SU-DHL-6 (cell line): ENCODE measurements around the gene NR0B2.
A peak's percentile ranks its signal among the peaks of the same experiment; 100 is the strongest.

Experiments
- H2AFZ ChIP-seq: fragments of 200-600 bp; sonication (generic); 2 replicates; pipeline ENCODE4 v1.6.1; 2014; ENCODE audit warnings: low read depth, mild to moderate bottlenecking, moderate library complexity, mixed read lengths, antibody characterized with exemption, low read length; ENCODE audit not compliant: severe bottlenecking
- H3F3A ChIP-seq: fragments of 200-600 bp; shearing (Covaris generic); 2 replicates; pipeline ENCODE4 v1.6.0; 2016; ENCODE audit warnings: antibody characterized with exemption, mild to moderate bottlenecking; ENCODE audit not compliant: insufficient read depth
- H3K27ac ChIP-seq: fragments of 200-600 bp; sonication (generic); 2 replicates; pipeline ENCODE4 v1.5.1; 2016; ENCODE audit warnings: low read depth, mild to moderate bottlenecking, low read length, moderate library complexity, mixed read lengths
- H3K27me3 ChIP-seq: fragments of 200-600 bp; sonication (generic), shearing (Covaris generic); 2 replicates; pipeline ENCODE4 v1.6.0; 2014; ENCODE audit warnings: mild to moderate bottlenecking, low read length
- H3K36me3 ChIP-seq: fragments of 200-600 bp; sonication (generic); 2 replicates; pipeline ENCODE4 v1.6.1; 2014; ENCODE audit warnings: mild to moderate bottlenecking, low read length, mixed read lengths
- H3K4me2 ChIP-seq: fragments of 300-600, 200-600 bp; shearing (Covaris generic), sonication (generic); 2 replicates; pipeline ENCODE4 v1.6.0; 2014; ENCODE audit warnings: low read length, low read depth, mild to moderate bottlenecking; ENCODE audit not compliant: poor library complexity, severe bottlenecking
- H3K4me3 ChIP-seq: fragments of 200-600 bp; sonication (generic); 2 replicates; pipeline ENCODE4 v1.5.1; 2014; ENCODE audit warnings: antibody characterized with exemption, low read length, mild to moderate bottlenecking, mixed read lengths; ENCODE audit not compliant: insufficient read depth, poor library complexity, severe bottlenecking
- H3K79me2 ChIP-seq: fragments of 200-600 bp; sonication (generic); 2 replicates; pipeline ENCODE4 v1.6.1; 2014; ENCODE audit warnings: mild to moderate bottlenecking, low read length, moderate library complexity; ENCODE audit not compliant: insufficient read depth
- H3K9ac ChIP-seq: fragments of 200-600 bp; sonication (generic); 2 replicates; pipeline ENCODE4 v1.7.0; 2014; ENCODE audit warnings: mild to moderate bottlenecking, low read length
- H3K9me2 ChIP-seq: fragments of 200-600 bp; sonication (generic); replicated peaks from 2 replicates; pipeline ENCODE4 v1.6.1; 2014; ENCODE audit warnings: low read length; ENCODE audit not compliant: insufficient read depth
- H3K9me3 ChIP-seq: fragments of 200-600 bp; sonication (generic); 2 replicates; pipeline ENCODE4 v1.6.1; 2014; ENCODE audit warnings: low read length, mixed read lengths; ENCODE audit not compliant: insufficient read depth
- H4K20me1 ChIP-seq: fragments of 200-600 bp; sonication (generic); 2 replicates; pipeline ENCODE4 v1.6.1; 2014; ENCODE audit warnings: low read depth, mild to moderate bottlenecking, antibody characterized with exemption, low read length, moderate library complexity, mixed read lengths
- EZH2phosphoT487 ChIP-seq: fragments of 200-600 bp; sonication (generic), shearing (Covaris generic); conservative IDR thresholded peaks from 2 replicates; pipeline ENCODE4 v1.6.1; 2018; ENCODE audit warnings: mild to moderate bottlenecking, antibody characterized with exemption, low read length, moderate library complexity, mixed read lengths
- TF ChIP-seq, protein P1 (sequence below): fragments of 200-600 bp; sonication (generic); IDR thresholded peaks from one replicate; pipeline ENCODE4 v1.5.1; 2017; ENCODE audit warnings: antibody characterized with exemption, mild to moderate bottlenecking, low read length, moderate library complexity; ENCODE audit not compliant: insufficient read depth, poor library complexity, severe bottlenecking

NR0B2 gene

DNA sequence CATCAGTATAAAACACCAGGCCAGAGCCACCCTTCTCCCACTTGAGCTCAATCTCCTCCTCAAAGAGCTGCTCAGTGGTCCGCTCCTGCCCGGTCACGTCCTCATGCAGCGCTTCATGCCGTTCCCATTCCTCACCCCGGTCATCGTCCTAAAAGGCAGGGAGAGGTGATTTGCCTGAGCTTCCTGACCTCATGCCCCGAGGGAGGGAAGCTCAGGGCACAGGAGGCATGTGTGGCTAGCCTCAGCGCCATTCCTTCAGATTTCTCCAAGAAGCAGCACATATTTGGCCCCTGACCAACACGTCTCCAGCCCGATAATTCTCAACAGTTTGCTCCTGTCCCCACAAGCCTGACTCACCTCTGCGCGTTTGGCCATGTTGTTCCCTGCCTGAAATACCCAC is 19.5 kb downstream of the NR0B2 start:
- no peaks in the 10 kb centered on the region for H4K20me1 ChIP-seq
- H3K9ac ChIP-seq: no peak overlapping the region
- H3K36me3 ChIP-seq: no peaks in the 10 kb centered on the region

DNA sequence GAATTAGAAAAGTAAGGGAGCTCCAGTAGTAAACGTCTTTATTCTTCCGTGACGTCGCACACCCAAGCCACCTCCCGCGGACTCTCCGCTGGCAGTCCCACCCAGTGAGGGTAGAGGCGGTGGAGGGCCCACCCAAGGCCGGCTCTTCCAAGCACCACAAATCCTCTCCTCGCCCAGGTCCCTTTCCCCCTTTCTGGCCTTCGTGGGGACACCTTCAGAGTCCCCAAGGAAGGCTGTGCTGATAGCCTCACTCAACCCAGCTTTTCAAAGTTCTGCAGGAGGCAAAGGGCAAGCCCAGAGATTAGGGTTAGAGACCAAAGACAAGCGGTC is 23.3 kb downstream of the NR0B2 start:
- peak overlapping the region; percentile 82 for H3K9ac ChIP-seq
- H3K27ac ChIP-seq: peak overlapping the region; percentile 73
- peak overlapping the region; percentile 83 for H3K4me3 ChIP-seq
- H3K36me3 ChIP-seq: no peaks in the 10 kb centered on the region
- peak overlapping the region; percentile 82 for H2AFZ ChIP-seq
- peak overlapping the region; percentile 91 for H3K4me2 ChIP-seq
- TF ChIP-seq, protein P1, sequence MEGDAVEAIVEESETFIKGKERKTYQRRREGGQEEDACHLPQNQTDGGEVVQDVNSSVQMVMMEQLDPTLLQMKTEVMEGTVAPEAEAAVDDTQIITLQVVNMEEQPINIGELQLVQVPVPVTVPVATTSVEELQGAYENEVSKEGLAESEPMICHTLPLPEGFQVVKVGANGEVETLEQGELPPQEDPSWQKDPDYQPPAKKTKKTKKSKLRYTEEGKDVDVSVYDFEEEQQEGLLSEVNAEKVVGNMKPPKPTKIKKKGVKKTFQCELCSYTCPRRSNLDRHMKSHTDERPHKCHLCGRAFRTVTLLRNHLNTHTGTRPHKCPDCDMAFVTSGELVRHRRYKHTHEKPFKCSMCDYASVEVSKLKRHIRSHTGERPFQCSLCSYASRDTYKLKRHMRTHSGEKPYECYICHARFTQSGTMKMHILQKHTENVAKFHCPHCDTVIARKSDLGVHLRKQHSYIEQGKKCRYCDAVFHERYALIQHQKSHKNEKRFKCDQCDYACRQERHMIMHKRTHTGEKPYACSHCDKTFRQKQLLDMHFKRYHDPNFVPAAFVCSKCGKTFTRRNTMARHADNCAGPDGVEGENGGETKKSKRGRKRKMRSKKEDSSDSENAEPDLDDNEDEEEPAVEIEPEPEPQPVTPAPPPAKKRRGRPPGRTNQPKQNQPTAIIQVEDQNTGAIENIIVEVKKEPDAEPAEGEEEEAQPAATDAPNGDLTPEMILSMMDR: no peak
- no peak for TF ChIP-seq EZH2phosphoT487
- H3K79me2 ChIP-seq: peaks cover 17% of the 10 kb centered on the region
- H4K20me1 ChIP-seq: no peaks in the 10 kb centered on the region
- H3K9me3 ChIP-seq: no peaks in the 10 kb centered on the region
- peaks cover 13% of the 10 kb centered on the region; the same call in 1 of the 2 replicates for H3F3A ChIP-seq
- no peaks in the 10 kb centered on the region for H3K27me3 ChIP-seq
- H3K9me2 ChIP-seq: no peaks in the 10 kb centered on the region

More for the DNA sequence above, 19.5 kb downstream of the NR0B2 start:
- Histone ChIP-seq H3K9me3 (no peaks in the 10 kb centered on the region), H3K79me2 (peaks cover 12% of the 10 kb centered on the region), H3K9me2 (no peaks in the 10 kb centered on the region), H3K27ac (no peak overlapping the region), H3K27me3 (no peaks in the 10 kb centered on the region), H2AFZ (no peak overlapping the region), H3F3A (peaks cover 9% of the 10 kb centered on the region; the same call in 1 of the 2 replicates), H3K4me2 (no peak overlapping the region), H3K4me3 (no peak overlapping the region)
- TF ChIP-seq, protein P1: no peak
- TF ChIP-seq EZH2phosphoT487: no peak

GRCh38 chr1:26889551-26890466 is 24.0 kb downstream of the NR0B2 start, which contains the start of gene GPN2:
GPN2 (minus strand) TSS chr1:26890283; CDS start chr1:26890096, 187 bp downstream.
- Histone ChIP-seq H3K36me3 (no peaks in the 10 kb centered on the region), H4K20me1 (no peaks in the 10 kb centered on the region), H3F3A (peaks cover 13% of the 10 kb centered on the region; the same call in 1 of the 2 replicates), H2AFZ (peak within 1 kb of the TSS; percentile 82), H3K79me2 (peaks cover 17% of the 10 kb centered on the region), H3K4me2 (peak within 1 kb of the TSS; percentile 91), H3K4me3 (peak within 1 kb of the TSS; percentile 83), H3K27ac (peak within 1 kb of the TSS; percentile 73), H3K9me2 (no peaks in the 10 kb centered on the region), H3K9ac (peak within 1 kb of the TSS; percentile 82), H3K9me3 (no peaks in the 10 kb centered on the region), H3K27me3 (no peaks in the 10 kb centered on the region)
- no peak for TF ChIP-seq EZH2phosphoT487
- TF ChIP-seq, protein P1: no peak
